Transverse colon (tissue), 4 donors: ENCODE measurements around the gene BIRC7. TPM values are rescaled to one million over a fixed set of nuclear protein-coding genes. Genes with fewer than 3 reads are reported as not detected.

Source experiments
- DNase-seq: peaks from one replicate; pipeline ENCODE4 v3.0.0-alpha.2; 2019
- H3K27ac ChIP-seq, 4 donors: fragments of 200-600 bp; sonication (generic); 2 replicates each; pipeline ENCODE4 v1.5.1; 2016 to 2018; ENCODE audit warnings: inconsistent platforms in 4 of 4
- H3K27me3 ChIP-seq: fragments of 200-600 bp; sonication (generic); 2 replicates; pipeline ENCODE4 v1.5.1; 2017; ENCODE audit warnings: inconsistent platforms
- H3K36me3 ChIP-seq, 4 donors: fragments of 200-600 bp; sonication (generic); 2 replicates each; pipeline ENCODE4 v1.5.1; 2017 to 2019; ENCODE audit warnings: inconsistent platforms in 4 of 4
- H3K4me1 ChIP-seq, 4 donors: fragments of 200-600 bp; sonication (generic); 2 replicates each; pipeline ENCODE4 v1.5.1; 2017 to 2020; ENCODE audit warnings: inconsistent platforms in 4 of 4
- H3K4me3 ChIP-seq, 4 donors: fragments of 200-600 bp; sonication (generic); 1 replicate in 1 of 4; 2 replicates in 3 of 4; pipeline versions ENCODE4 v1.5.1 to v1.6.1; 2017 to 2019; ENCODE audit warnings: inconsistent platforms in 4 of 4
- H3K9me3 ChIP-seq, 2 donors: fragments of 200-600 bp; sonication (generic); 2 replicates each; pipeline ENCODE4 v1.5.1; 2017 to 2019; ENCODE audit warnings: inconsistent platforms in 2 of 2
- CTCF ChIP-seq, 5 experiments: fragments of 200-600 bp in 3 of 5; fragments of 450-650 bp in 2 of 5; sonication (generic) in 3 of 5; IDR thresholded peaks; 1 replicate in 2 of 5; 2 replicates in 3 of 5; pipeline ENCODE4 v1.5.1; 2016 to 2017; ENCODE audit warnings: antibody characterized with exemption in 5 of 5, inconsistent platforms in 3 of 5, mild to moderate bottlenecking in 2 of 5, moderate library complexity in 1 of 5
- EP300 ChIP-seq: sonication (generic); formaldehyde crosslinking; IDR thresholded peaks from one replicate; pipeline ENCODE4 v1.6.1; 2017; ENCODE audit warnings: antibody characterized with exemption, low read depth
- POLR2A ChIP-seq: fragments of 450-650 bp; IDR thresholded peaks from one replicate; pipeline ENCODE4 v1.6.1; 2016; ENCODE audit warnings: antibody characterized with exemption, mild to moderate bottlenecking, moderate library complexity
- POLR2AphosphoS5 ChIP-seq, 3 donors: sonication (generic); formaldehyde crosslinking; IDR thresholded peaks; one replicate each; pipeline ENCODE4 v1.6.1; 2016; ENCODE audit warnings: antibody characterized with exemption in 3 of 3
- WGBS, 2 donors: methylation state at CpG; one replicate each; pipeline ENCODE4 v1.1.5; 2018; ENCODE audit warnings: low coverage in 1 of 2; 5-methylcytosine and 5-hydroxymethylcytosine counted together
- in situ Hi-C, 4 donors: fragments of 200-750 bp; cut with MboI; loops; one replicate each; pipeline versions ENCODE4 v1.15.0 to v1.15.1; 2017; ENCODE audit warnings: low sequenced_read_pairs in 3 of 4, low pct_ligation_motif_present in 1 of 4, low pct_unique_long_range_greater_than_20kb in 1 of 4
- intact Hi-C: fragments of 100-400 bp; cut with DNase I; formaldehyde crosslinking; loops from one replicate; pipeline ENCODE4 v1.15.1; 2023; ENCODE audit warnings: low total_unique reads
- total RNA-seq, 4 donors: library from RNA; depleted of rRNA; stranded (reverse); fragments of >200 nt; gene quantifications; one replicate each; pipeline ENCODE4 v1.1.0, GENCODE V29; 2016

BIRC7 gene, protein sequence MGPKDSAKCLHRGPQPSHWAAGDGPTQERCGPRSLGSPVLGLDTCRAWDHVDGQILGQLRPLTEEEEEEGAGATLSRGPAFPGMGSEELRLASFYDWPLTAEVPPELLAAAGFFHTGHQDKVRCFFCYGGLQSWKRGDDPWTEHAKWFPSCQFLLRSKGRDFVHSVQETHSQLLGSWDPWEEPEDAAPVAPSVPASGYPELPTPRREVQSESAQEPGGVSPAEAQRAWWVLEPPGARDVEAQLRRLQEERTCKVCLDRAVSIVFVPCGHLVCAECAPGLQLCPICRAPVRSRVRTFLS
- 10 to 100 TPM in 1 of 4 donors, 1 to 10 TPM in 1, not detected in 2; 1.6 to 12.7 TPM for total RNA-seq

- Histone ChIP-seq H3K4me3 (no peak within 1 kb of the TSS), H3K4me1 (peaks cover 0 to 5% (median 0%) of the 10 kb centered on the region in 4 donors), H3K27ac (no peak within 1 kb of the TSS), H3K27me3 (peaks cover 39% of the 10 kb centered on the region), H3K9me3 (no peaks in the 10 kb centered on the region), H3K36me3 (no peaks in the 10 kb centered on the region)
- intact Hi-C loops, result no loop called here
- DNase-seq, result no peak
- no peak for TF ChIP-seq POLR2AphosphoS5 (IDR thresholded peaks at IDR 0.05)
- TF ChIP-seq EP300, result no peak
- no peak for TF ChIP-seq CTCF (IDR thresholded peaks at IDR 0.05)
- no peak for TF ChIP-seq POLR2A
- 41% methylated on average over 13 of the region's 17 CpGs; no CpG with 5 or more reads in 1 of the 2 donors for WGBS, 2 donors
- in situ Hi-C loops, result no loop called here
These were observed at the start of gene BIRC7 for GRCh38 chr20:63235399-63235983. BIRC7 (plus strand) TSS chr20:63235905; CDS start chr20:63236097, 192 bp downstream.

DNA sequence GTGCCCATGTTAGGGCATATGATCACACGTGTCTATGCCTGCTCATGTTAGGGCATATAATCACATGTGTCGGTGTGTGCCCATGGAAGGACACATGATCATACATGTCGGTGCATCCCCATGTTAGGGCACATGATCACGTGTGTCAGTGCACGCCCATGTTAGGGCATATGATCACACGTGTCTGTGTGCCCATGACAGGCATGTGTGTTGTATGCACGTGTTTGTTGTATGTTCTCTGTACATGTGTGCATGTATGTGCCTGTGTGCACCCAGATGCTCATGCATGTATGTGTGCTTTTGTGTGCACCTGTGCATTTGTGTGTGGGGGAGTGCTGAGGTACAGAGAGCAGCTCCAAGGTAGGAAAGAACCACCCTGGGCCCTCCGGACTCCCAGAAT, 49.6 kb upstream of the BIRC7 start:
- 92% methylated on average over 7 of the region's 8 CpGs; no CpG with 5 or more reads in 1 of the 2 donors for WGBS, 2 donors
- intact Hi-C loops (no loop called here), in situ Hi-C loops (no loop called here)
- Histone ChIP-seq H3K4me1 (no peaks in the 10 kb centered on the region), H3K4me3 (no peak overlapping the region), H3K9me3 (no peaks in the 10 kb centered on the region), H3K27ac (no peak overlapping the region), H3K36me3 (no peaks in the 10 kb centered on the region), H3K27me3 (peaks cover 13% of the 10 kb centered on the region)
- no peak for DNase-seq
- TF ChIP-seq POLR2A, result no peak
- TF ChIP-seq CTCF (IDR thresholded peaks at IDR 0.05), result no peak
- no peak for TF ChIP-seq EP300
- TF ChIP-seq POLR2AphosphoS5 (IDR thresholded peaks at IDR 0.05), result no peak

DNA sequence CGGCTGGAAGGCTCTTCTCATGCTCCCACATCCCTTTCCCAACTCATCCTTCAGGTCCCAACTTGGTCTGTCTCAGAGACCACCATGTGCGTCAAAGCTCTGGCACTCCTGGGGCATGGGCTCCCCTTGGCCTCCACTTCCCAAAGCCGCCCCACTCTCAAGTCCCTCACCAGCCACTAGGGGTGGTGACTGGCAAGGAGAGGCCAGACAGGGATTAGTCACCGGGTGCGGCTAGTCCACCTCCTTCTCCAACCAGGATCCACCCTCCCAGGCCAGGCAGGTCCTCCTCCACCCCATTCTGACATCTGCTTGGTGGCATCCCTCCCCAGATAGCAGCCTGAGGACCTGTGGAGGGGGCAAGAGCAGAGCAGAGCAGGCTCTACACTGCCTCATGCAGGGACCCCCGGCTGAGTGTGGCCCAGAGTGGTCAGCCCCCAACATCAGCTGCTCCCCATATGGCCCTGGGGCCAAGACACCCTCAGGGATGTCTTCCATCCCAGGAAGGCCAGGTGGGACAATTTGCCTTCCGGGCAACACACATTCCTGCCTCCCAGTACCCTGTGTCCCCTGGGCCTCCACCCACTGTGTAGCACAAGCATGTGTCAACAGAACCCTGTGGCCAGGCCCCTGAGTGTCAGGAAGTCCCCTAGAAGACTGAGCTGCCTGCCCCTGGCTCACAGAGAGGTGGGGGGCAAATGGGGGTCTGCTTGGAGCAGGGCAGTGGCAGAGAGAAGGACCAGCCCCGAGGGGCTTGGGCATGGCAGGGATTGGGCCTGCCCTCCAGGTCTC, 49.0 kb upstream of the BIRC7 start:
- no peak overlapping the region for H3K27ac ChIP-seq
- H3K4me3 ChIP-seq, result no peak overlapping the region
- no peak for TF ChIP-seq POLR2A
- no peak for TF ChIP-seq EP300
- no peak for TF ChIP-seq CTCF (IDR thresholded peaks at IDR 0.05)
- no peak for TF ChIP-seq POLR2AphosphoS5 (IDR thresholded peaks at IDR 0.05)
- DNase-seq, result no peak
- H3K9me3 ChIP-seq, result no peaks in the 10 kb centered on the region
- intact Hi-C loops, result no loop called here
- H3K36me3 ChIP-seq, result no peaks in the 10 kb centered on the region
- in situ Hi-C loops, result no loop called here
- no peaks in the 10 kb centered on the region for H3K4me1 ChIP-seq
- 81% methylated on average over 8 of the region's 8 CpGs; no CpG with 5 or more reads in 1 of the 2 donors for WGBS, 2 donors
- peaks cover 9% of the 10 kb centered on the region for H3K27me3 ChIP-seq
